HL-60 (cell line): ENCODE data around the gene PANK2.

Source experiments
- DNase-seq, 2 experiments: peaks; one replicate each; pipeline ENCODE4 v3.0.0-alpha.2; 2010 to 2020; ENCODE audit warnings: low read depth in 1 of 2, low spot score in 1 of 2
- H3K27ac ChIP-seq: fragments of 250-450 bp; sonication (Bioruptor Pico); replicated peaks from 2 replicates; pipeline ENCODE4 v1.5.1; 2020; ENCODE audit warnings: mild to moderate bottlenecking, moderate library complexity
- H3K27me3 ChIP-seq: fragments of 250-450 bp; sonication (Bioruptor Pico); 2 replicates; pipeline ENCODE4 v1.5.1; 2021; ENCODE audit warnings: mild to moderate bottlenecking, moderate library complexity; ENCODE audit not compliant: insufficient read depth, poor library complexity, severe bottlenecking
- H3K4me3 ChIP-seq: replicated peaks from 2 replicates; pipeline ENCODE4 v1.5.1; 2011; ENCODE audit warnings: mild to moderate bottlenecking, control low read depth, low read length; ENCODE audit not compliant: insufficient read depth
- GABPA ChIP-seq: IDR thresholded peaks from 2 replicates; pipeline ENCODE4 v1.6.1; 2012; ENCODE audit warnings: low read depth
- POLR2AphosphoS5 ChIP-seq: IDR thresholded peaks from 2 replicates; pipeline ENCODE4 v1.6.1; 2012; ENCODE audit warnings: low read depth
- REST ChIP-seq: IDR thresholded peaks from 2 replicates; pipeline ENCODE4 v1.6.1; 2012; ENCODE audit warnings: low read depth; ENCODE audit not compliant: insufficient replicate concordance
- SPI1 ChIP-seq: IDR thresholded peaks from 2 replicates; pipeline ENCODE4 v1.6.1; 2012; ENCODE audit warnings: low read depth, mild to moderate bottlenecking, borderline replicate concordance
- TF ChIP-seq, protein P1 (sequence below): IDR thresholded peaks from one replicate; pipeline ENCODE4 v1.5.1; 2011; ENCODE audit warnings: low read length, control low read depth, inconsistent platforms; ENCODE audit not compliant: insufficient read depth

Gene PANK2

DNA sequence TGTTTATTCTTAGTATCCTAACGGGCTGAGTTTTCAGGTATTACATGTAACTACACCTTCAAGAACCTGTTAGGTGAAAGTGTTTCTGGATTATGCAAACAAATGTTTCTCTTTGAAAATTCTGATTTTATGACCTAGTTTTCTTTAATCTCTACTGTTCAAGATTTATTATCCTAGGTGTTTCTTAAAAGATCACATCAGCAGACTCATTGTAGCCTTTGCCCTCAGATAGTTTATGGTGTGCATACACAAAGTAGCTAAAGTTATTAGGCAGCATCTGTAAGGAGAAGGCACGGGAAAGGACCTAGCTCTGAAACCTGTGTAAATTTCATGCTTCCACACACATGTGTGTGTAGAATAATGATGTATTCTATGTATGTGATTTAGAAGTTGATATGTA is 21.7 kb downstream of the PANK2 start:
- no peaks in the 10 kb centered on the region for H3K27me3 ChIP-seq
- TF ChIP-seq, protein P1, sequence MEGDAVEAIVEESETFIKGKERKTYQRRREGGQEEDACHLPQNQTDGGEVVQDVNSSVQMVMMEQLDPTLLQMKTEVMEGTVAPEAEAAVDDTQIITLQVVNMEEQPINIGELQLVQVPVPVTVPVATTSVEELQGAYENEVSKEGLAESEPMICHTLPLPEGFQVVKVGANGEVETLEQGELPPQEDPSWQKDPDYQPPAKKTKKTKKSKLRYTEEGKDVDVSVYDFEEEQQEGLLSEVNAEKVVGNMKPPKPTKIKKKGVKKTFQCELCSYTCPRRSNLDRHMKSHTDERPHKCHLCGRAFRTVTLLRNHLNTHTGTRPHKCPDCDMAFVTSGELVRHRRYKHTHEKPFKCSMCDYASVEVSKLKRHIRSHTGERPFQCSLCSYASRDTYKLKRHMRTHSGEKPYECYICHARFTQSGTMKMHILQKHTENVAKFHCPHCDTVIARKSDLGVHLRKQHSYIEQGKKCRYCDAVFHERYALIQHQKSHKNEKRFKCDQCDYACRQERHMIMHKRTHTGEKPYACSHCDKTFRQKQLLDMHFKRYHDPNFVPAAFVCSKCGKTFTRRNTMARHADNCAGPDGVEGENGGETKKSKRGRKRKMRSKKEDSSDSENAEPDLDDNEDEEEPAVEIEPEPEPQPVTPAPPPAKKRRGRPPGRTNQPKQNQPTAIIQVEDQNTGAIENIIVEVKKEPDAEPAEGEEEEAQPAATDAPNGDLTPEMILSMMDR, result no peak
- TF ChIP-seq REST, result no peak
- TF ChIP-seq GABPA, result no peak
- TF ChIP-seq SPI1, result no peak
- no peak for TF ChIP-seq POLR2AphosphoS5
- DNase-seq, result no peak
- H3K27ac ChIP-seq, result no peak overlapping the region
- no peak overlapping the region for H3K4me3 ChIP-seq

DNA sequence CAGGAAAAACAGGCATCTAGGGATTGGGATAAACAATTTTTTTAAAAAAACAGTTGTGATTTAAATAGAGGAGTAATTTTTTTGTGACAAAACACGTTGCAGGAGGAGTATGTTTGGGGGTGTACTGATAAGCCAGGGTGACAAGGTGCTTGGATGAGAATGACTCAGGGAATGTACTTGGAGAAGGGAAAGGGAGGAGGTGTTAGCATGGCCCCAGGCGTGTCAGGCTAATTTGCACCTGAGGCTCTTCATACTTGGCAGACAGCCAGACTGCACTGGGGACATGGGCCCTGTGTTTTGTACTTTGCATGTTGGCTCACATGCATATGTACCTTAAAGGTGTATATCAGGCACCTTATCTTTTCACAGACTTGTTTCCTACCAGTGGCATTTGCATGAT is 22.8 kb downstream of the PANK2 start:
- TF ChIP-seq GABPA (no peak), SPI1 (no peak), REST (no peak), POLR2AphosphoS5 (no peak)
- TF ChIP-seq, protein P1, result no peak
- DNase-seq, result no peak
- Histone ChIP-seq H3K27ac (no peak overlapping the region), H3K27me3 (no peaks in the 10 kb centered on the region), H3K4me3 (no peak overlapping the region)

DNA sequence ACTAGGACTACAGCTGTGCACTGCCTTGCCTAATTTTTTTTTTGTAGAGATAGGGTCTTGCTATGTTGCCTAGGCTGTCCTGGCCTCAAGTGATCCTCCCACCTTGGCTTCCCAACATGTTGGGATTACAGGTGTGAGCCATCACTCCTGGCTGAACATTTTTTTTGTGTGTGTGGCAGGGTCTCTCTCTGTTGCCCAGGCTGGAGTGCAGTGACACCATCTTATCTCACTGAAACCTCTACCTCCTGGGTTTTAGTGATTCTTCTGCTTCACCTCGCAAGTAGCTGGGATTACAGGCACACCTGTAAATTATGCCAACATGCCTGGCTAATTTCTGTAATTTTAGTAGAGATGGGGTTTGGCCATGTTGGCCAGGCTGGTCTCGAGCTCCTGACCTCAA is 25.3 kb downstream of the PANK2 start:
- no peak for DNase-seq
- TF ChIP-seq REST (no peak), GABPA (no peak), POLR2AphosphoS5 (no peak)
- Histone ChIP-seq H3K27ac (no peak overlapping the region), H3K27me3 (no peaks in the 10 kb centered on the region), H3K4me3 (no peak overlapping the region)

DNA sequence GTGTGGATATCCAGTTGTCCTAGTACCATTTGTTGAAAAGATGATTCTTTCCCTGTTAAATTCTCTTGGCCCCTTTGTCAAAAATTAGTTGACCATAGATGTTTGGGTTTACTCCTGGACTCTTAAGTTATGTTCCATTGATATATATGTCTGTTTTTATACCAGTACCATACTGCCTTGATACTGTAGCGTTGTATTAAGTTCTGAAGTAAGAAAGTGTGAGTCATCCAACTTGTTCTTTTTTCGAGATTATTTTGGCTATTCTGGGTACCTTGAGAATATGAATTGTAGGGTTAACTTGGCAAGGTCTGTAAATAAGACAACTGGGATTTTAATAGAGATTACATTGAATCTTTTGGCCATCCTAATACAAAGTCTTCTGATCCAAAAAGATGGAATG is 26.5 kb downstream of the PANK2 start:
- no peaks in the 10 kb centered on the region for H3K27me3 ChIP-seq
- no peak overlapping the region for H3K27ac ChIP-seq
- no peak overlapping the region for H3K4me3 ChIP-seq
- DNase-seq, result no peak
- TF ChIP-seq POLR2AphosphoS5 (no peak), GABPA (no peak), SPI1 (no peak), REST (no peak)
- TF ChIP-seq, protein P1, result no peak
